ENCODE data around the gene AUTS2.

GRCh38 chr7:70657571-70657970 lies 1059.3 kb downstream of the AUTS2 start:
- TF ChIP-seq SIN3A (IDR thresholded peaks at IDR 0.05; ENCODE audit: borderline replicate concordance, insufficient read depth, low read depth, low read length) (no peak), CTCF (IDR thresholded peaks at IDR 0.05) (no peak)

Measured in Panc1 (cell line).